ENCODE data around the gene TRIO.
A peak's percentile ranks its signal among the peaks of the same experiment; 100 is the strongest.

Gene TRIO

GRCh38 chr5:14365831-14366430 lies 222.8 kb downstream of the TRIO start:
- TF ChIP-seq CTCF (IDR thresholded peaks at IDR 0.05; ENCODE audit: low read depth, low read length, missing control alignments): no peak
- DNase-seq (ENCODE audit: low read depth): peak; percentile 50
- in situ Hi-C loops (cut with HindIII; ENCODE audit: low sequenced_read_pairs): loop anchor here (25.0 kb wide), 1 partner anchor 379 kb away; no protein-coding TSS in a partner anchor
- H3K4me3 ChIP-seq (ENCODE audit: low read depth, low read length): no peak overlapping the region

- in situ Hi-C loops (cut with HindIII; ENCODE audit: low sequenced_read_pairs): loop anchor here (25.0 kb wide), 1 partner anchor 379 kb away; no protein-coding TSS in a partner anchor
- no peak for DNase-seq (ENCODE audit: low read depth)
- no peak for TF ChIP-seq CTCF (IDR thresholded peaks at IDR 0.05; ENCODE audit: low read depth, low read length, missing control alignments)
- H3K4me3 ChIP-seq (ENCODE audit: low read depth, low read length): no peak overlapping the region
Measured at GRCh38 chr5:14366763-14367162, 223.6 kb downstream of the TRIO start.

- in situ Hi-C loops (cut with HindIII; ENCODE audit: low sequenced_read_pairs): loop anchor here (25.0 kb wide), 1 partner anchor 380 kb away; no protein-coding TSS in a partner anchor
- TF ChIP-seq CTCF (IDR thresholded peaks at IDR 0.05; ENCODE audit: low read depth, low read length, missing control alignments): no peak
- no peak overlapping the region for H3K4me3 ChIP-seq (ENCODE audit: low read depth, low read length)
- no peak for DNase-seq (ENCODE audit: low read depth)
Measured at GRCh38 chr5:14367364-14367763, 224.2 kb downstream of the TRIO start.

GRCh38 chr5:14369780-14370179 lies 226.6 kb downstream of the TRIO start:
- H3K4me3 ChIP-seq (ENCODE audit: low read depth, low read length): no peak overlapping the region
- no peak for TF ChIP-seq CTCF (IDR thresholded peaks at IDR 0.05; ENCODE audit: low read depth, low read length, missing control alignments)
- in situ Hi-C loops (cut with HindIII; ENCODE audit: low sequenced_read_pairs): loop anchor here (25.0 kb wide), 1 partner anchor 382 kb away; no protein-coding TSS in a partner anchor
- no peak for DNase-seq (ENCODE audit: low read depth)

- TF ChIP-seq CTCF (IDR thresholded peaks at IDR 0.05; ENCODE audit: low read depth, low read length, missing control alignments): no peak
- no peak for DNase-seq (ENCODE audit: low read depth)
- in situ Hi-C loops (cut with HindIII; ENCODE audit: low sequenced_read_pairs): loop anchor here (25.0 kb wide), 1 partner anchor 383 kb away; no protein-coding TSS in a partner anchor
- H3K4me3 ChIP-seq (ENCODE audit: low read depth, low read length): no peak overlapping the region
Measured at GRCh38 chr5:14370386-14370785, 227.2 kb downstream of the TRIO start.

GRCh38 chr5:14373685-14374084 lies 230.5 kb downstream of the TRIO start:
- DNase-seq (ENCODE audit: low read depth): no peak
- in situ Hi-C loops (cut with HindIII; ENCODE audit: low sequenced_read_pairs): loop anchor here (25.0 kb wide), 1 partner anchor 386 kb away; no protein-coding TSS in a partner anchor
- no peak overlapping the region for H3K4me3 ChIP-seq (ENCODE audit: low read depth, low read length)
- no peak for TF ChIP-seq CTCF (IDR thresholded peaks at IDR 0.05; ENCODE audit: low read depth, low read length, missing control alignments)

Data from astrocyte of the cerebellum (primary cell).